ENCODE results near the gene DUSP7.

The DUSP7 gene

DNA sequence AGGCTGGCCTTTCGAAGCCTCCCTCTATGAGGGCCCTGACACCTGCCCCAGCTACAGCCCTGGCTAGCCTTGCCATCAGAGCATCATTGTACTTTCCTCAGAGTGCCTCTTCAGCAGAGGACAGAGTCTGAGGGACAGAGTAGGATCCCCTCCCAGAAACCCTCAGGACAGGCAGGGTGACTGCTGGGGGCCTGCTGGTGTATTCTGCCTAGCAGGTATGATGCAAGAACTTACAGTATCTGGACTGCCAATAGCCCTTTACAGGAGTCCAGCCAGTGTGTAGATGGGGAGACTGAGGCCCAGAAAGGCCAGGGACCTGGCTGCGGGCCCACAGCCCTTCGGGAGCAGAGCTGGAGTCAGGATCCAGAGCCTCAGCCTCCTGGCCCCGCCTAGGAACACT lies 19.1 kb downstream of the DUSP7 start:
- POLR2A ChIA-PET = no interaction called here
- Histone ChIP-seq H3K9me3 (ENCODE audit: control insufficient read depth, insufficient read depth, low read depth, low read length) (no peaks in the 10 kb centered on the region), H3K4me1 (ENCODE audit: control insufficient read depth, insufficient read depth, low read length) (no peaks in the 10 kb centered on the region), H3K27ac (ENCODE audit: extremely low read depth, low read depth, low read length) (no peak overlapping the region), H3K36me3 (ENCODE audit: control insufficient read depth in 2 of 2, insufficient read depth in 1 of 2, low read length in 2 of 2) (no peaks in the 10 kb centered on the region), H3K4me3 (ENCODE audit: low read depth, low read length) (no peak overlapping the region)
- TF ChIP-seq ZNF175 (tag by site-specific recombination; IDR thresholded peaks at IDR 0.05) = no peak
- TF ChIP-seq ZNF610 (tag by site-specific recombination; IDR thresholded peaks at IDR 0.05; ENCODE audit: borderline replicate concordance) = no peak
- TF ChIP-seq KLF1 (tag by site-specific recombination; IDR thresholded peaks at IDR 0.05) = no peak
- TF ChIP-seq ZBTB21 (tag by site-specific recombination; IDR thresholded peaks at IDR 0.05) = no peak
- CTCF ChIA-PET = interaction anchor here (1.3 to 1.4 kb wide), 2 partner anchors 9 to 35 kb away, joined by 3 to 7 read pairs; no protein-coding TSS in a partner anchor

DNA sequence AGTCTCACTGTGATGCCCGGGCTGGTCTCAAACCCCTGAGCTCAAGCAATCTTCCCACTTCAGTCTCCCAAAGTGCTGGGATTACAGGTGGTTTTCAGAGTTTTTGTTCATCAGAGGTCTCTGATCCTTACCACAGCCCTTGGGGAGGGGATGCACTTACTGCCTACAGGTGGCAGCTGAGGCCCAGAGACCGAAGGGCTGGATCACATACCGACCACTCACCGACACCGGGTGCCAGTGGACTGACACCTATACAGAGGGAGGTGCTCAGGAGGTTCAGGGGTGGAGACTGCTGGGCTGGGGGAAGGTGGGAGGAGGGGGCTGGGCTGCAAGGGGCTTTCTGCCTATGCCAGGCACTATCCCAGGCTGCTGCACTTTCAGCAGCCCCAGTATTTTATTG lies 19.5 kb downstream of the DUSP7 start:
- no peaks in the 10 kb centered on the region for H3K4me1 ChIP-seq (ENCODE audit: control insufficient read depth, insufficient read depth, low read length)
- H3K27ac ChIP-seq (ENCODE audit: extremely low read depth, low read depth, low read length) = no peak overlapping the region
- CTCF ChIA-PET = interaction anchor here (0.7 to 1.4 kb wide), 3 partner anchors 10 to 35 kb away, joined by 3 to 7 read pairs (median 5); no protein-coding TSS in a partner anchor
- no peaks in the 10 kb centered on the region for H3K36me3 ChIP-seq (ENCODE audit: control insufficient read depth in 2 of 2, insufficient read depth in 1 of 2, low read length in 2 of 2)
- TF ChIP-seq ZNF747 (tag by site-specific recombination; IDR thresholded peaks at IDR 0.05) (no peak), SCRT2 (tag by site-specific recombination; IDR thresholded peaks at IDR 0.05) (0 out of 2 replicates have a peak, but pooled peaks have one; percentile 18)
- H3K9me3 ChIP-seq (ENCODE audit: control insufficient read depth, insufficient read depth, low read depth, low read length) = no peaks in the 10 kb centered on the region
- no peak overlapping the region for H3K4me3 ChIP-seq (ENCODE audit: low read depth, low read length)
- POLR2A ChIA-PET = no interaction called here

DNA sequence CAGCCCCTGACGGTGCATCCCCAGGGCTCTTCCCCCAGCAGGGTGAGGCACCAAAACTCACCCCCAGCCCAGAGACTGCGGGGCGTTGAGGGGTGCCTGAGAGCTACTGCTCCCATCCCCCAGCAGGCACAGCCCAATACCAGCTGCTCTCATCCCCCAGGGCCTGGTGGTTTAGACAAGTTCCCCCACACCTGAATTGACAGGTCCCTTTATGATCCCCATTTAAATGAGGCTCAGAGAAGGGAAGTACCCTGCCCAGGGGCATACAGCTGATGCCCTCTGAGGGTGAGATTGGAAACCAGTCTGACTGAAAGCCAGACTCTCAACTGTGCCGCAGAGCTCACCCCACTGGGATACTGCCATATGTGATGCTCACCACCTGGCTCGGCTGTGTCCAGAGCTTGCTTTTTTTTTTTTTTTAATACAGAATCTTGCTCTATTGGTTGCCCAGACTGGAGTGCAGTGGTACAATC lies 20.1 kb downstream of the DUSP7 start:
- Histone ChIP-seq H3K9me3 (ENCODE audit: control insufficient read depth, insufficient read depth, low read depth, low read length) (no peaks in the 10 kb centered on the region), H3K4me3 (ENCODE audit: low read depth, low read length) (no peak overlapping the region), H3K27ac (ENCODE audit: extremely low read depth, low read depth, low read length) (no peak overlapping the region), H3K36me3 (ENCODE audit: control insufficient read depth in 2 of 2, insufficient read depth in 1 of 2, low read length in 2 of 2) (no peaks in the 10 kb centered on the region), H3K4me1 (ENCODE audit: control insufficient read depth, insufficient read depth, low read length) (no peaks in the 10 kb centered on the region)
- TF ChIP-seq, protein P1, sequence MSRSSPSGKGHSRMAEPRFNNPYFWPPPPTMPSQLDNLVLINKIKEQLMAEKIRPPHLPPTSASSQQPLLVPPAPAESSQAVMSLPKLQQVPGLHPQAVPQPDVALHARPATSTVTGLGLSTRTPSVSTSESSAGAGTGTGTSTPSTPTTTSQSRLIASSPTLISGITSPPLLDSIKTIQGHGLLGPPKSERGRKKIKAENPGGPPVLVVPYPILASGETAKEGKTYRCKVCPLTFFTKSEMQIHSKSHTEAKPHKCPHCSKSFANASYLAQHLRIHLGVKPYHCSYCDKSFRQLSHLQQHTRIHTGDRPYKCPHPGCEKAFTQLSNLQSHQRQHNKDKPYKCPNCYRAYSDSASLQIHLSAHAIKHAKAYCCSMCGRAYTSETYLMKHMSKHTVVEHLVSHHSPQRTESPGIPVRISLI (tag by site-specific recombination; IDR thresholded peaks at IDR 0.05) = no peak
- TF ChIP-seq, protein P2, sequence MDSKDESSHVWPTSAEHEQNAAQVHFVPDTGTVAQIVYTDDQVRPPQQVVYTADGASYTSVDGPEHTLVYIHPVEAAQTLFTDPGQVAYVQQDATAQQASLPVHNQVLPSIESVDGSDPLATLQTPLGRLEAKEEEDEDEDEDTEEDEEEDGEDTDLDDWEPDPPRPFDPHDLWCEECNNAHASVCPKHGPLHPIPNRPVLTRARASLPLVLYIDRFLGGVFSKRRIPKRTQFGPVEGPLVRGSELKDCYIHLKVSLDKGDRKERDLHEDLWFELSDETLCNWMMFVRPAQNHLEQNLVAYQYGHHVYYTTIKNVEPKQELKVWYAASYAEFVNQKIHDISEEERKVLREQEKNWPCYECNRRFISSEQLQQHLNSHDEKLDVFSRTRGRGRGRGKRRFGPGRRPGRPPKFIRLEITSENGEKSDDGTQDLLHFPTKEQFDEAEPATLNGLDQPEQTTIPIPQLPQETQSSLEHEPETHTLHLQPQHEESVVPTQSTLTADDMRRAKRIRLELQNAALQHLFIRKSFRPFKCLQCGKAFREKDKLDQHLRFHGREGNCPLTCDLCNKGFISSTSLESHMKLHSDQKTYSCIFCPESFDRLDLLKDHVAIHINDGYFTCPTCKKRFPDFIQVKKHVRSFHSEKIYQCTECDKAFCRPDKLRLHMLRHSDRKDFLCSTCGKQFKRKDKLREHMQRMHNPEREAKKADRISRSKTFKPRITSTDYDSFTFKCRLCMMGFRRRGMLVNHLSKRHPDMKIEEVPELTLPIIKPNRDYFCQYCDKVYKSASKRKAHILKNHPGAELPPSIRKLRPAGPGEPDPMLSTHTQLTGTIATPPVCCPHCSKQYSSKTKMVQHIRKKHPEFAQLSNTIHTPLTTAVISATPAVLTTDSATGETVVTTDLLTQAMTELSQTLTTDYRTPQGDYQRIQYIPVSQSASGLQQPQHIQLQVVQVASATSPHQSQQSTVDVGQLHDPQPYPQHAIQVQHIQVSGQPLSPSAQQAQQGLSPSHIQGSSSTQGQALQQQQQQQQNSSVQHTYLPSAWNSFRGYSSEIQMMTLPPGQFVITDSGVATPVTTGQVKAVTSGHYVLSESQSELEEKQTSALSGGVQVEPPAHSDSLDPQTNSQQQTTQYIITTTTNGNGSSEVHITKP (tag by site-specific recombination; IDR thresholded peaks at IDR 0.05) = no peak
- no peak for TF ChIP-seq OVOL3 (tag by site-specific recombination; IDR thresholded peaks at IDR 0.05)
- no peak for TF ChIP-seq ZNF423 (tag by site-specific recombination; IDR thresholded peaks at IDR 0.05)
- TF ChIP-seq, protein P3, sequence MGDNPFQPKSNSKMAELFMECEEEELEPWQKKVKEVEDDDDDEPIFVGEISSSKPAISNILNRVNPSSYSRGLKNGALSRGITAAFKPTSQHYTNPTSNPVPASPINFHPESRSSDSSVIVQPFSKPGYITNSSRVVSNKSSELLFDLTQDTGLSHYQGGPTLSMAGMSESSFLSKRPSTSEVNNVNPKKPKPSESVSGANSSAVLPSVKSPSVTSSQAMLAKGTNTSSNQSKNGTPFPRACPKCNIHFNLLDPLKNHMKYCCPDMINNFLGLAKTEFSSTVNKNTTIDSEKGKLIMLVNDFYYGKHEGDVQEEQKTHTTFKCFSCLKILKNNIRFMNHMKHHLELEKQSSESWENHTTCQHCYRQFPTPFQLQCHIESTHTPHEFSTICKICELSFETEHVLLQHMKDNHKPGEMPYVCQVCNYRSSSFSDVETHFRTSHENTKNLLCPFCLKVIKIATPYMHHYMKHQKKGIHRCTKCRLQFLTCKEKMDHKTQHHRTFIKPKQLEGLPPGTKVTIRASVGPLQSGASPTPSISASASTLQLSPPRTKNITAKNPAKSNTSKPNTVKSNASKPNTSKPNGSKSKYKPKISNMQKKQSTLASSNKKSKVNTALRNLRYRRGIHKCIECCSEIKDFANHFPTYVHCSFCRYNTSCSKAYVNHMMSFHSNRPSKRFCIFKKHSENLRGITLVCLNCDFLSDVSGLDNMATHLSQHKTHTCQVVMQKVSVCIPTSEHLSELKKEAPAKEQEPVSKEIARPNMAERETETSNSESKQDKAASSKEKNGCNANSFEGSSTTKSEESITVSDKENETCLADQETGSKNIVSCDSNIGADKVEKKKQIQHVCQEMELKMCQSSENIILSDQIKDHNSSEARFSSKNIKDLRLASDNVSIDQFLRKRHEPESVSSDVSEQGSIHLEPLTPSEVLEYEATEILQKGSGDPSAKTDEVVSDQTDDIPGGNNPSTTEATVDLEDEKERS (tag by site-specific recombination; IDR thresholded peaks at IDR 0.05) = no peak
- TF ChIP-seq, protein P4, sequence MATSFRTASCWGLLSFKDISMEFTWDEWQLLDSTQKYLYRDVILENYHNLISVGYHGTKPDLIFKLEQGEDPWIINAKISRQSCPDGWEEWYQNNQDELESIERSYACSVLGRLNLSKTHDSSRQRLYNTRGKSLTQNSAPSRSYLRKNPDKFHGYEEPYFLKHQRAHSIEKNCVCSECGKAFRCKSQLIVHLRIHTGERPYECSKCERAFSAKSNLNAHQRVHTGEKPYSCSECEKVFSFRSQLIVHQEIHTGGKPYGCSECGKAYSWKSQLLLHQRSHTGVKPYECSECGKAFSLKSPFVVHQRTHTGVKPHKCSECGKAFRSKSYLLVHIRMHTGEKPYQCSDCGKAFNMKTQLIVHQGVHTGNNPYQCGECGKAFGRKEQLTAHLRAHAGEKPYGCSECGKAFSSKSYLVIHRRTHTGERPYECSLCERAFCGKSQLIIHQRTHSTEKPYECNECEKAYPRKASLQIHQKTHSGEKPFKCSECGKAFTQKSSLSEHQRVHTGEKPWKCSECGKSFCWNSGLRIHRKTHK (tag by site-specific recombination; IDR thresholded peaks at IDR 0.05) = no peak
- TF ChIP-seq, protein P5, sequence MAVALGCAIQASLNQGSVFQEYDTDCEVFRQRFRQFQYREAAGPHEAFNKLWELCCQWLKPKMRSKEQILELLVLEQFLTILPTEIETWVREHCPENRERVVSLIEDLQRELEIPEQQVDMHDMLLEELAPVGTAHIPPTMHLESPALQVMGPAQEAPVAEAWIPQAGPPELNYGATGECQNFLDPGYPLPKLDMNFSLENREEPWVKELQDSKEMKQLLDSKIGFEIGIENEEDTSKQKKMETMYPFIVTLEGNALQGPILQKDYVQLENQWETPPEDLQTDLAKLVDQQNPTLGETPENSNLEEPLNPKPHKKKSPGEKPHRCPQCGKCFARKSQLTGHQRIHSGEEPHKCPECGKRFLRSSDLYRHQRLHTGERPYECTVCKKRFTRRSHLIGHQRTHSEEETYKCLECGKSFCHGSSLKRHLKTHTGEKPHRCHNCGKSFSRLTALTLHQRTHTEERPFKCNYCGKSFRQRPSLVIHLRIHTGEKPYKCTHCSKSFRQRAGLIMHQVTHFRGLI (tag by site-specific recombination; IDR thresholded peaks at IDR 0.05) = no peak
- POLR2A ChIA-PET = no interaction called here
- CTCF ChIA-PET = interaction anchor here (0.7 to 1.4 kb wide), 2 partner anchors 21 to 34 kb away, joined by 5 to 7 read pairs; no protein-coding TSS in a partner anchor

Data from HEK293 (cell line).